Ammon's horn (tissue), 1 donor: ENCODE results near the gene PALS2.

ENCODE experiments used
- DNase-seq: peaks from one replicate; pipeline ENCODE4 v3.0.0-alpha.2; 2016; ENCODE audit warnings: low spot score

The PALS2 gene, protein sequence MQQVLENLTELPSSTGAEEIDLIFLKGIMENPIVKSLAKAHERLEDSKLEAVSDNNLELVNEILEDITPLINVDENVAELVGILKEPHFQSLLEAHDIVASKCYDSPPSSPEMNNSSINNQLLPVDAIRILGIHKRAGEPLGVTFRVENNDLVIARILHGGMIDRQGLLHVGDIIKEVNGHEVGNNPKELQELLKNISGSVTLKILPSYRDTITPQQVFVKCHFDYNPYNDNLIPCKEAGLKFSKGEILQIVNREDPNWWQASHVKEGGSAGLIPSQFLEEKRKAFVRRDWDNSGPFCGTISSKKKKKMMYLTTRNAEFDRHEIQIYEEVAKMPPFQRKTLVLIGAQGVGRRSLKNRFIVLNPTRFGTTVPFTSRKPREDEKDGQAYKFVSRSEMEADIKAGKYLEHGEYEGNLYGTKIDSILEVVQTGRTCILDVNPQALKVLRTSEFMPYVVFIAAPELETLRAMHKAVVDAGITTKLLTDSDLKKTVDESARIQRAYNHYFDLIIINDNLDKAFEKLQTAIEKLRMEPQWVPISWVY

DNA sequence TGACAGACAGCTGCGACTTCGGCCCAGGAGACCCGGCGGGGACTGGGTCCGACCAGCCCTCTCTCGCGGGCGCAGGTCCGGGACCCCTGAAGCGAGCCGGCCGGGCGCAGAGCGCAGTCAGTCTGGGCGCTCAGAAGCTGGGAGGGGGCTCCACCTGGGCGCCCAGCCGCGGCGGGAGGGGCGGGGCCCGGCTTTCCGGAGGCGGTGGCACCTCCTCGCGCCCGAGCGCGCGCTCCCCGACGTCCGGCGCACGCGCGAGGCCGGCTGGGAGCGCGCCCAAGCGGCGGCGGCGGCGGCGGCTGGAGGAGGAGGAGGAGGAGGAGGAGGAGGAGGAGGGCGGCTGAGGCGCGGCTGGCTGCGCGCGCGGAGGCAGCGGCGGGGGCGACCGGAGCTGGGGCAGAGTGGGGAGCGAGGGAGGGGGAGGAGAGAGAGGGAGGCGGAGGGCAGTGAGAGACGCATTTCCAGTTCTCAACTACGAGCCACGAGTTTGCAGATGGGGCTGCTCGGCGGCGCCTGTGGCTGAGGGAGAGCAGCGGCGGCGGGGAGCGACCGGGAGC, at the start of gene PALS2:
Gene PALS2, plus strand, starts transcription at position 456 of the 557 bp plus-strand sequence. CDS start 50,216 bp downstream, outside the sequence.
- DNase-seq = peak; percentile 64

DNA sequence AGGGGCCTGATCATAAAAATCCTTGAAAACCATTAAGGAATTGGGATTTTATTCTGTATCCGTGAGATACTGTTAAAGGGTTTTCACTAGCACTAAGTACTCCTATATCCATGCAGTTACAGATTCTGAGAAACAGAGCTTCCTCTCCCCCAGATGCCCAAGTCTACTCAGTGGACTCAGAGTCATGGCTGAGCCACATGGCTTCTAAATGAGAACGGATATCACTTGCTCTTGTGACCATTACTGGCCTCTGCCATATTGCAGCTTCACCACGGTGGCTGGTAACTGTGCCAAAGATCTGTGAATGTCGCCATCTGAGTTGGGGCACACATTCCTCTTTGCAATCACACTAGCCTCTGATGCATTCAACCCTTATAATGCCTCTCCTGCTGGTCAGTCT, 42.0 kb upstream of the PALS2 start:
- DNase-seq = no peak

DNA sequence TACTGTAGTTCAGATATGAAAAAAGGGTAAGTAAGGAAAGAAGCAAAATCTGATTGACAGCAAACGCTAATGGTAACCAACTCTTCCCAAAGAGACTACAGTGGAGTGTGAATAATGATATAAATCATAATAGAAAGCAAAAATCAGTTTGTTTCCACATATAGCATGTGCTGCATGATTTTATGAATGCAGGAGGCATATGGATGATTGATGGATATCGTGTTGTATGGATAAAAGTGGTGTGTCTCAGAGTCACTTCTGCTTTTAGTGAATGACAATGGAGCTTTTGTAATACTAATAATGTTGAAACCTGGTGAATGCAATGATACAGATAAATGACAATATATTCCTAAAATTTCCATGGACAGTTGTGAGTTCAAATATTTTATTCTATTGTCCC, 36.6 kb upstream of the PALS2 start:
- DNase-seq = no peak

DNA sequence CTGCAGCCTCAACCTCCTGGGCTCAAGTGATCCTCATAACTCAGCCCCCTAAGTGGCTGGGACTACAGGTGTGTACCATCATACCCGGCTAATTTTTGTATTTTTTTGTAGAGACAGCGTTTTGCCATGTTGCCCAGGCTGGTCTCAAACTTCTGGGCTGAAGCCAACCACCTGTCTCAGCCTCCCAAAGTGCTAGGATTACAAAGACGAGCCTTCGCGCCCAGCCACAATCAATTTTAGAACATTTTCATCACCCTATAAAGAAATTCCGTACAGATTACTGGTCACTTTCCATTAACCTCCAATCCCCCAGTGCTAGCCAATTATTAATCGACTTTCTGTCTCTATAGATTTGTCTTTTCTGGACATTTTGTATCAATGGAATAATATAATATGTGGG, 32.3 kb upstream of the PALS2 start:
- no peak for DNase-seq

DNA sequence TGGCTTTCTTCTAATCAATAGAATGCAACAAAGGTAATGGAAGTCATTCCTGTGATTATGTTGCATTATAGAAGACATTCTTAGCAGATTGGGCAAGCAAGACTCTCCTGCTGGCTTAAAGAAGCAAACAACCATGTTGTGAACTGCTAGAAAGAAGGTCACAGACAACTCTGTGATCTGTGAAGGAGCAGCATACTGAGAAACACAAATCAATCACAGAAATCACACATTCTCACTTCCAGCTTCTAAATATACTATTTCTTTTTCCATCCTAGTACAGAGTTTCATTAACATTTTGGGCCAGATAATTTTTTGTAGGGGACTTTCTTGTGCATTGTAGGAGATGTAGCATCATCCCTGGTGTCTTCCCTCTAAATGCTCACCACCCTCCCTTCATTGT, 28.0 kb upstream of the PALS2 start:
- no peak for DNase-seq

DNA sequence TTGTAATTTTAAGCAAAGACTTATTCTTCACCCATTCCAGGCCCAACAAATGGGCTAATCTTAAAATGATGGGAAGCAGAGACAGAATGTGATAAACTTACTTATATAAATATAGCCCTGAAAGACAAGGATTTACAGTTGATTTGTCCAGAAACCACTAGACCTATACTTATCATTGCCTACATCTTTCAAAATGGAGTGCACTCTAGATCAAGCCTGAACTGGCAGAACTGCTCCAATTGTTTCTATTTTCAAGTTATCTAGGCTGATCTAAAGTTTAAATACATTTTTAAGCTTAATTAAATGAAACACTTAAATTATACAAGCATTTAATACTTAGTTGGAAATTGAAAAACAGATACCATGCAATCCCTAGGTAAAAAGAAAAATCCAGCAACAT, 24.9 kb upstream of the PALS2 start:
- no peak for DNase-seq

DNA sequence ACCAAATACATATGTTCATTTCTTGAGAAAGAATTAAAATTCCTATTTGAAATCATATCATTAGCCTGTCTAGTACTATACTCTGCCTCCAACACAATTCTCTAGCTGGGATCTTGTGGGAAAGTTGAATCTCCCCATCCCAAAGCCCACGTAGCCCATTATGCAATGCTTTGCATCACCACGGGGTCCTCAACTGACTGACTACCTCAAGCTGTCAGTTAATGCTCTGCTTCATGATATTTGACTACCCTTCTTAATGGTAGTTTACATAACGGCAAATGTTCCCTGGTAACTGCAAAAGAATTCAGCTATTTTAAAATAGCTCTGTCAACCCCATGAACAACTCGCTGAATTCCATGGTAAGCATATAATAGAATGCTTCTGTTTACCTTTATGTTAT, 23.3 kb upstream of the PALS2 start:
- DNase-seq = no peak

DNA sequence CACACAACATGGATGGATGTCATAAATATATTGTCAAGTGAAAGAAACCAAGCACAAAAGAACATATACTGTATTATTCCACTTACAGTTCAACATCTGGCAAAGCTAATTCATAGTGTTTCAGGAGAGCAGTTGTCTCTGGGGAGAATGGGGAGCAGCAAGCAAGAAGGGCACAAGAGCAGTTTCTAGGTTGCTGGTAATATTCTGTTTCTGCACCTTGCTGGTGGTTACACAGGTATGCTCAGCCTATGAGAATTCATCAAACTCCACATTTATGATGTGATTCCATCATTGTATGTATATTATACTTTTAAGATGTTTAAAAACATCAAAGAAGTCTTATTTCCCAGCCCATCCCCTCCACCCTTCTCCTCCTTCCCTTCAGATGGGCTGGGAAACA, 18.1 kb upstream of the PALS2 start:
- no peak for DNase-seq

DNA sequence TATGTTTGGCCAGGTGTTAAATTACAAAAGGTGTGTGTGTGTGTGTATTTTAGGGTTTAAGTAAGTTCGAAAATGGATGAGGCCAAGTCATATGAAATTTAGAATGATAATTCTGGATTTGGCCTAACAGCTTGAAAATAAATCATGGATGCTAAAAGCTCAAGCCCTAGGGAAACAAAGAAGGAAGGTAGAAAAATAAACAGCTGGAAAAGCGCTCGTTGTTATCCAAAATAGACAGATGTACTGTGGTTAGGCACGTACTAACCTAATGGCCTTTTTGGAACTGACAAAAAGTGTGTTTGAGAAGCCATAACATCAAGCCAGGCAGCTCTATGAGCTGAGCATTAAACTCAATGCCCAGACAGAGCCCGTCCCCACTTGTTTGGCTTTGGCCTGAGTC, 17.5 kb upstream of the PALS2 start:
- DNase-seq = no peak

DNA sequence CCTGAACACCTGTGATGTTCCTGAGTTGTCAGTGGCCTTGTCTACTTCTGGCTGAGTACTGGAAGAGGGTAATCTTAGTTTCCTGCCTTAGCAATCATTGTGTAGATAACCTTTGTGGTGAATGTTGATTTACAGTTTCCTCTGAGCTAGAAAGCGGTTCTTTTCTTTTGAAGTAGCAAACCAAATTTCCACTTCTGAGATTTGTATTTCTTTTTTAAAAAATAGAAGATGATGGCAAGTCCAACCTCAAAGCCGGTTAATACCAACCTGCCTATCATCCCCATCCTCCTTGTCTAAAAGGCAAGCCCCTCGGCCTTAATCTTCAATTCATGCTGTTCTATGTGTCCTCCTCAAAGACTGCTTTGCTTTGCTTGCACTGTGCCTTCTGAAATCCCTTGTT, 12.5 kb upstream of the PALS2 start:
- DNase-seq = no peak

DNA sequence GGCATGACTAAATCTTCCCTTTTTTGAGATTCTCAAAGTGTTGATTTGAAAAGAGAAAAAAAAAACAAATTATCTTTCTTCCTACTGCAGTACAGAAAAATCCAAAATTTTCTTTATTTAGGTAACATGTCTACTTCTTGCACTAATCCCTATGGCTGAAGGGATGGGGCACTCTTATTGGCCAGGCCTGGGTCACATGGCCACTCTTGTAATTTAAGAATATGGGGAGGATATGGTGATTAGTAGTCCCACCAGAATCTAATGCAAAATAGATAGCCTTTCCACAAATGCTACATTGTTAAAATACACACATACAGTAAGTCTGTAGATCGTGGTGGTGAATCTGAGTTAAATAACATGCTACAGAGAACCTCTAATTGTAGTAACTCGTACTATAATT, 7.0 kb upstream of the PALS2 start:
- no peak for DNase-seq

DNA sequence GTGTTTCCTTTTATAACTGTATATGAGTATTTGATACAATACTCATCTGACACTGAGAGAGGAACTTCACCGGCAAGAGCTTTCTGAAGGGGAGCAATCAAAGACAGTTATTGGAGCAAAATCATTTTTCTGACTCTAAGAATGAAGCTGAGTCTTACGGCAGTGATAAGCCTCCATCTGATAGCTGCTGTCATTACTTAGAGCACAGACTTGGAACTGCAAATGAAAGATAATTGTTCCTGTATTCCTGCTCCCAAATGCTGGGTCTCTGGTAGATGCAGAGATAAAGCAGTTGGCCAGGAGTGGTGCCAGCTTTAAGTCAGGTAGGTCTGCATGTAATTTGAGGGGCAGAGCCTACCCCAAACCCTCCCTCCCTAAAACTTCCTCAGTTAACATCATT, 2.3 kb upstream of the PALS2 start:
- no peak for DNase-seq

DNA sequence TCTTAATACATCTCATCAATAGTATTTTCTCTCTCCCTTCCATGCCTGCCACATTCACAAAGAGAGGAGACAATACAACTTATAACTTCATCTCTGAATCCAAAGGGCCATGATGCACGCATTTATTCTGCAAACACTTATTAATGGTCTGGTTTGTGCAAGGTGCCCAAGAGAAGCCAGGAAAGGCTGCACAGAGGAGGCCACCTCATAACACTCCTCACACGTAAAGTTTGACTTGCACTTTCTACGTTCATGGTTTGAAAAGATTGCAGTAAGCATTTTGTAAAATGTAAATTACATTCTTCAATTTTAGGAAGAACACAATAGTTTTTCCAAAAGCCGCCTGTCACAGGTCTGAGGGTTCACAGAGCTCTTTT, 1.2 kb upstream of the PALS2 start:
- no peak for DNase-seq

DNA sequence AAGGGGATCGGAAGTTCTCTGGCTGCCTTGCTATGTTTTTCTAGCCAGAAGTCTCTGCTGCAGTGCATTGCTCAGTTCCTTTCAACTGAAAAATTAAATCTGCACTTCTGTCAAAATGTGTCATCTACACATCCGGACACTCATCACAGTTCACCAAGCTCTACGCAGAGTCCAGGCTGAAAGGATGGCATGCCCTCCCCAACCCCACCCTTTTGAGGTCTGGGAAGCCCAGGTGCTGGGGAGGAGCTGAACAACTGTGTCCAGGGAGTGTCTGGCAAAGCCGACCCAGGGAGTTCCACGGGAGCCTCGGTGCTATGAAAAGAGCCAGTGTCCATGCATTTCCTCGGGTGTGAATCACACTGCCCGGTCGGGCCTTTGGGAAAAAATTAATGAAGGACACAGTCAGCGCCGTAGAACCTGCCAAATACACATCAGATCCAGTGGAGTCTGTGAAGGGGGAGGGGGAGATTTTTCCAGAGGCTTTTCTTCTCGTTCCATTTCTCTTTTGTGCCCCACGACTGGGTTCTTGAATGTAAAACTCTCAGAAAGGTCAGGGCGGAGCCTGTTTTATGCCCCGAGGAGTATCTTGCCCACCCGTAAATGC, 757 bp upstream of the PALS2 start:
- peak; percentile 8 for DNase-seq

DNA sequence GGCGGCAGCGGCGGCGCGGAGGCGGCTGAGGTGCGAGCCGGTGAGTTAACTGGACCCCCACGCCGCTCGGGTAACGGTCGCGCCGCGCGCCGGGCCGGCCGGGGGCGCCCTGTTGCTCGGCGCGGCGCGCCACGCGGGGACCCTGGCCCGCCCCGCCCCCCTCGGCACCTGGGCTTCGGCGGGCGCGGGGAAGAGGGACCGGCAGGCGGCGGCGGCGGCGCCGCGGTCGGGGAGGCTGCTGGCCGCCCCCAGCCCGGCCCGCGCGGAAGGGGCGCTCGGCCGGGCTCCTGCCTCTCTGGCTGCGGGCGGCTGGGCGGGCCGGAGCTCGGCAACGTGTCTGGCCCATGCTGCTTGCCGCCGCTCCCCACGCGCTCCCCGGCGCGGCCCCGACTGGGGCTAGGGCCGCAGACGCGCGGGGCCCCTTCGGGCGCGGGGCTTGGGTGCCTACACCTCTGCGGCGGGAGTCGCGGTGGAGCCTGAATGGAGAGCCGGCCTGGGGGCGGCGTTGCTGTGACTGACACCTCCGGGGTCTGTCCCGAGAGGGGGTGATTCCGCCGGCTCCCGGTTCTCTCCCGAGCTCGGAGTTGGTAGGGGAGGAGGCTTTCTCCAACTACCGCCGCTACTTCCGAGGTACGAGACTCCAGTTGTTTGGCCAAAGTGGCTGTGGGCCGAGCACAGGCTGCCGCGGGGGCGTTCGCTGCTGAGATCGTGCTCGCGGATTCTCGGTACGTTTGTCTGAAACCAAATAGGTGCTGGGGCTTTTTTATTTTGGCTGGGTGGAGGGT, 494 bp downstream of the PALS2 start:
- DNase-seq = peak; percentile 20

DNA sequence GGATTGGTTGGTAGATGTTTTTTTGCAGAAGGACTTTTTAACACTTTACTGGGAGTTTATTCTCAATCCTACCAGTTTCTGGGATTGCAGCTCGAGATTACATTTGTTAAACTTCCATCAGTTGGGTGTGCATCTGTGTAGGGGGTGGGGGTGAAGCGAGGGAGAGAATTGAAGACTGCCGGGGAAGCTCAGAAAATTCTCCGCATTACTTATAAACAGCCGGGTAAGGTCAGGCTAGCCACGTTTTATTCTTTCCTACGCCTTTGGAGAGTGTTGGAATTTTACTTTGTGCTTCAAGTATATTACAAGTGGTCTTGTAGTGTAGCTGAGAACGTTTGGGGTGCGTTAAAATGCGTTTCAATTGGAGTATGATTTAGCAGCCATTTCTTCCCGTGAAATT, 1.1 kb downstream of the PALS2 start:
- no peak for DNase-seq

DNA sequence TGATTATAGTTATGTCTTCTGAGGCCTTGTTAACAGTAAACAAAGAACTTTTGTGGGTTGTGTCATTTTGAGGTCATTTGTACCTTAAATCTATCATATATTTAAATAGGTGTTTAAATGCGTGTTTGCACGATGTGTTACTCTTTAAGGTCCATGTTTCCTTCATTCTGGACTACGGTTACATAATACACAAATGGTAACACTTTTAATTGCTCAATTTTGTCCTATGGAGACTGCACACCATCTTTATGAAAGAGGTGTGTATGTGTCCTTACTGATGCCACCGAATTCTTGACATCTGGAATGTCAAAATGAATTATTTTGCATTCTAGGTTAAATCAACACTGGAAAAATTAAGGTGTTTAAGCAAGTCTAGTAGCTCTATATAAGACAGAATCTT, 1.7 kb downstream of the PALS2 start:
- no peak for DNase-seq

DNA sequence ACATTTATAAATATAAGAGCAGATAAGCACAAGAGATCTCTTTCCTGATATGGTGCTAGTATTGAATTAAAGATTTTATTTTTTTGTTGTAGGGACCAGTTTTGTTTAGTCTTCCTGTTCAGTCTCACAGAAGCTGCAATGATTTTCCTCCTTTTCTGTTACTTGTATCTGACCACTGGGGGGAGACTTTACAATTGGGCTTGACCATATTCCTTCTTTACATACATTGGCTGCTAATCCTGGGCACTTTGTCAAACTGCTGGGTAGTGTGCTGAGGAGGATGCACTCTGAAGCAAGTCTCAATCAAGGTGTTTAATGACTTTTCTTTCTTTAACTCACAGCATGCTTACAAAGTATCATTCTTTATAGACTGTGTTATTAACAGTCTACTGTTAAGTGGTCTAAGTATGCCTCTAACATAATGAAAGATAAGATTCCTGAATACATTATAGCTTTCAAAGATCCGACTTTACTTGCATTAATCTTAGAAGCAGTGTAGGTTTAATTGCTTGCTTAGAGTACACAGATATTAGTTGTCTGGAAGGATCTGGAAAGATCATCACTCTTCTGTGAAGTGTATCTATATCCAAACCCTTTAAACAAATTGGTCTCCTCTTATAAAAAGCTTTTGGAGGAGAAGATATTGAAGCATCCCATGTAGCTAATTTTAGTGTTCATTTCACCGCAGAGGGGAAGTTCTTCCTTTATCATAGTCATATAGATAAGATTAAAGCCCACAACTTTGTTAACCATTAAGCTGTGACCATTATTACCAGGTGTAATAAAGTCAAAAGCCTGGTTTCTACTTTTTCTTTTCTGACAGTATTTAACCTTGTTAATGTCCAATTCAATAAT, 3.1 kb downstream of the PALS2 start:
- peak; percentile 78 for DNase-seq

DNA sequence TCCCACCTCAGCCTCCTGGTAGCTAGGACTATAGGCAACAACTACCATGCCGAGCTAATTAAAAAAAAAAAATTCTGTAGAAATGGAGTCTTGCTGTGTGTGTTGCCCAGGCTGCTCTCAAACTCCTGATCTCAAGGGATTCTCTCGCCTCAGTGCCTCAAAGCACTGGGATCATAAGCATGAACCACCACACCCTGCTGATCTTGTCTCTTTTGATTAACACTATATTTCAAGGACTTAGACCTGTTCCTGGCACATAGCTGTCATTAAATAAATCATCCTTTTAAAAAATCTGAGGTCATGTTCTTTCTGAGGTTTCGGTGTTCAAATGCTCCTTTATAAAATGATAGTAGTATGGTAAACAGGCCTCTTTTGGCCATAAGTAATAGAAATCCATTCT, 4.8 kb downstream of the PALS2 start:
- DNase-seq = no peak

DNA sequence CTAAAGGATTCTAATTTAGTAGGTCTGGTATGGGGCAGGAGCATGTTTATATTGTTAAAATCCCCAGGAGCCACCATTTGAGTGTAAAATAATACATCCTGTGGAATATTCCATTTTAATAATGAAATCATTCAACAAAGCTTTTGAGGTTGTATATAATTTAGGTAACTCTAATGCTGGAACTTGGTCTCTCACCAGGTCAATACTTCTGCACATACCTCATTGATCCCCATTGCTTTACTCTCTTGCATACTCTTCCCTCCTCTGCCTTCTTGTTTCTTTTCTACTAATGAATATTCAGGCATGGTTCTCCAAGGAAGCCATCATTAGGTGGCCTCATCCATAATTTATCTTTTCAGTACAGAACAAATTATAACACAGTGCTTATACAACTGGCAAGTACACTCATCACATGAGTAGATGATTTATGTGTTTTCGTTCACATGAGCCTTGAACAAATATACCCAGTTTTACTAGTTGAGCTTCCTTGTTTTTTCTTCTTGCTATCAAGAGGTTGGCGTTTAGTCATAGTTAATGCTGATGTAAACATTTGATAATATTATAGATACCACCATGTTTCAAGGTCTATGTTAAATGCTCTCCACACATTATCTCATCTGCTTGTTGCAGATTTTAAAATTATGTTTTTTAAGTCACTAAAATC, 7.2 kb downstream of the PALS2 start:
- DNase-seq = no peak

DNA sequence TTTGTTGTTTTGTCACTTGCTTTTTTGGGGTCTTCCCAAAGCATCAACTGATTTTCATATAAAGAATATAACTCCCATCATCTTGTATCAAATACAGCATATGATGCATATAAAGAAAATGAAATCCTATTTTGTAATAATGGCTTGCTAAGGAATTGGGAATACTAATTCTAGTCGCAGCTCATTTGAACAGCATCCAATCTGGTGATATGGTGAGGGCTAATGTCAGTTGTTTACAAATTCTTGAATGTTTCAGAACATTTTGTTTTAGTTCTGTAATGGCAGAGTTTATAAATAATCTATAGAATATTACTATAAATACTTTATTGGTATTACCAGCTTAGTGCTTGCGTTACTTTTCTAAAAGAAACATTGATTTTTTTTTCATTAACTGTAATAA, 8.9 kb downstream of the PALS2 start:
- no peak for DNase-seq
